Measurements from ENCODE around the gene SMYD3. TPM values are rescaled to one million over a fixed set of nuclear protein-coding genes. Genes with fewer than 3 reads are reported as not detected.

SMYD3 gene
- total and polyA plus RNA-seq, 9 of the 15 experiments (the other 6 are each of a cell fraction or from before 2014, with no cell fraction given): 128 to 440 (median 197) TPM

- TF ChIP-seq MGA (IDR thresholded peaks at IDR 0.05): peak; percentile 62
- no peak for TF ChIP-seq SAFB2 (IDR thresholded peaks at IDR 0.05; ENCODE audit: borderline replicate concordance, low read depth, low read length, severe bottlenecking)
- TF ChIP-seq CXXC5 (CRISPR knock-in tag; IDR thresholded peaks at IDR 0.05): no peak; the same call in 1 of the 2 replicates
- TF ChIP-seq NFIX (CRISPR knock-in tag; IDR thresholded peaks at IDR 0.05; ENCODE audit: low read depth): no peak
- TF ChIP-seq ZNF280A (IDR thresholded peaks at IDR 0.05; ENCODE audit: low read depth, partially characterized antibody): no peak
- TF ChIP-seq ZNF146 (CRISPR knock-in tag; IDR thresholded peaks at IDR 0.05; ENCODE audit: unreplicated experiment): no peak
- TF ChIP-seq NUFIP1 (IDR thresholded peaks at IDR 0.05; ENCODE audit: partially characterized antibody): no peak
- TF ChIP-seq FOXA3 (CRISPR knock-in tag; conservative IDR thresholded peaks at IDR 0.05 in 1 of 2, IDR thresholded peaks at IDR 0.05 in 1 of 2): no peak
- peak; percentile 78 for TF ChIP-seq NFE2 (IDR thresholded peaks at IDR 0.05; ENCODE audit: low read depth)
- no peak for TF ChIP-seq ZNF644 (tag; IDR thresholded peaks at IDR 0.05; ENCODE audit: low read depth)
- no peak for TF ChIP-seq HCFC1 (IDR thresholded peaks at IDR 0.05; ENCODE audit: low read depth, low read length)
- TF ChIP-seq ZNF507 (tag; conservative IDR thresholded peaks at IDR 0.05): no peak
- no peak for TF ChIP-seq THRA (IDR thresholded peaks at IDR 0.05)
- TF ChIP-seq TEAD1 (CRISPR knock-in tag; IDR thresholded peaks at IDR 0.05): no peak
Measured at GRCh38 chr1:246187834-246188372, 319.2 kb downstream of the SMYD3 start (continued).

Measured in K562 (cell line).